Stimulated activated naive CD4-positive, alpha-beta T cell (primary cell): ENCODE measurements around the gene MAPKAPK3.
A peak's percentile ranks its signal among the peaks of the same experiment; 100 is the strongest.
"Not testable (repeated sequence)": the region's sequence is repeated elsewhere in the genome, so short reads cannot be mapped to it uniquely, and the experiment has no call there.

Source experiments
- DNase-seq, 6 experiments: peaks; one replicate each; lab custom pipeline; 2025; lab: John Stamatoyannopoulos, UW

MAPKAPK3 gene

GRCh38 chr3:50656417-50657195 is 39.7 kb downstream of the MAPKAPK3 start:
- no peak for DNase-seq

GRCh38 chr3:50657407-50657806 is 40.5 kb downstream of the MAPKAPK3 start:
- DNase-seq = no peak

GRCh38 chr3:50657816-50658215 is 40.9 kb downstream of the MAPKAPK3 start:
- no peak for DNase-seq

GRCh38 chr3:50658416-50658815 is 41.5 kb downstream of the MAPKAPK3 start:
- no peak for DNase-seq

GRCh38 chr3:50658831-50659230 is 41.9 kb downstream of the MAPKAPK3 start:
- DNase-seq = no peak

- DNase-seq = no peak
Measured at GRCh38 chr3:50660386-50660785, 43.4 kb downstream of the MAPKAPK3 start.

GRCh38 chr3:50661321-50661837 is 44.4 kb downstream of the MAPKAPK3 start:
- DNase-seq = no peak

- DNase-seq = no peak
Measured at GRCh38 chr3:50662408-50662807, 45.5 kb downstream of the MAPKAPK3 start.

- no peak for DNase-seq
Measured at GRCh38 chr3:50665081-50665840, 48.3 kb downstream of the MAPKAPK3 start.

- DNase-seq = not testable (repeated sequence)
Measured at GRCh38 chr3:50665841-50666115, 48.8 kb downstream of the MAPKAPK3 start.

- no peak for DNase-seq
Measured at GRCh38 chr3:50666837-50667236, 49.9 kb downstream of the MAPKAPK3 start.

GRCh38 chr3:50671331-50671730 is 54.4 kb downstream of the MAPKAPK3 start:
- no peak for DNase-seq

- DNase-seq = no peak
Measured at GRCh38 chr3:50672656-50673055, 55.7 kb downstream of the MAPKAPK3 start.

GRCh38 chr3:50673931-50674330 is 57.0 kb downstream of the MAPKAPK3 start:
- DNase-seq = no peak

- peak; percentile 30 to 68 (median 44) for DNase-seq
Measured at GRCh38 chr3:50674349-50675178, 57.6 kb downstream of the MAPKAPK3 start, which contains the start of gene DOCK3. DOCK3 (plus strand) TSS chr3:50674927; CDS start chr3:50675264, 337 bp downstream.

- peak in 5 of 6 experiments; percentile 7 to 41 (median 40) for DNase-seq
Measured at GRCh38 chr3:50675179-50676030, 58.5 kb downstream of the MAPKAPK3 start.

GRCh38 chr3:50676031-50676705 is 59.2 kb downstream of the MAPKAPK3 start:
- DNase-seq = no peak

- no peak for DNase-seq
Measured at GRCh38 chr3:50687127-50687751, 70.3 kb downstream of the MAPKAPK3 start.

GRCh38 chr3:50687916-50688315 is 71.0 kb downstream of the MAPKAPK3 start:
- no peak for DNase-seq

GRCh38 chr3:50688602-50689001 is 71.7 kb downstream of the MAPKAPK3 start:
- DNase-seq = not testable (repeated sequence)
